KOPT-K1 (cell line): ENCODE measurements around the gene GATA6.

Experiments
- H3K27ac ChIP-seq: fragments of 200-600 bp; sonication (generic); 2 replicates; pipeline ENCODE4 v1.5.1; 2016; ENCODE audit warnings: antibody characterized with exemption, mild to moderate bottlenecking, low read depth, low read length; ENCODE audit not compliant: poor library complexity, severe bottlenecking
- H3K36me3 ChIP-seq: fragments of 200-600 bp; sonication (generic); 2 replicates; pipeline ENCODE4 v1.5.1; 2017; ENCODE audit warnings: antibody characterized with exemption, mild to moderate bottlenecking, low read length, moderate library complexity; ENCODE audit not compliant: insufficient read depth
- H3K9me3 ChIP-seq: fragments of 200-600 bp; sonication (generic); 2 replicates; pipeline ENCODE4 v1.5.1; 2017; ENCODE audit warnings: antibody characterized with exemption, low read length, mild to moderate bottlenecking; ENCODE audit not compliant: insufficient read depth, poor library complexity, severe bottlenecking

The GATA6 gene

DNA sequence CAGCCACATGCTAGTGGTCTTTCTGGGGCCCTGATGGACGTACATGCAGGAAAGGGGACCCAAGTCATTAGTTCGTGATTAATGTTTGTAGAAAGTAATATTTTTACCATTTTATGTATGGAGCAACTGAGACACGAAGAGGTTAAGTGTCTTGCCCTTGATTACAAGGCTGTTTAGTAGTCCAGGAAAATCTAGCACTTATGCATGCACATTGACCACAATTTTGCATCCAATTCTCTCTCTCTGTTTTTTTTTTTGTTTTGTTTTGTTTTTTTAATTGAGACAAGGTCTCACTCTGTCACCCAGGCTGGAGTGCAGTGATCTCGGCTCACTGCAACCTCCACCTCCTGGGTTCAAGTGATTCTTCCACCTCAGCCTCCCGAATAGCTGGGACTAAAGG is 8.3 kb upstream of the GATA6 start:
- no peaks in the 10 kb centered on the region for H3K36me3 ChIP-seq
- no peak overlapping the region for H3K27ac ChIP-seq
- H3K9me3 ChIP-seq, result no peaks in the 10 kb centered on the region

DNA sequence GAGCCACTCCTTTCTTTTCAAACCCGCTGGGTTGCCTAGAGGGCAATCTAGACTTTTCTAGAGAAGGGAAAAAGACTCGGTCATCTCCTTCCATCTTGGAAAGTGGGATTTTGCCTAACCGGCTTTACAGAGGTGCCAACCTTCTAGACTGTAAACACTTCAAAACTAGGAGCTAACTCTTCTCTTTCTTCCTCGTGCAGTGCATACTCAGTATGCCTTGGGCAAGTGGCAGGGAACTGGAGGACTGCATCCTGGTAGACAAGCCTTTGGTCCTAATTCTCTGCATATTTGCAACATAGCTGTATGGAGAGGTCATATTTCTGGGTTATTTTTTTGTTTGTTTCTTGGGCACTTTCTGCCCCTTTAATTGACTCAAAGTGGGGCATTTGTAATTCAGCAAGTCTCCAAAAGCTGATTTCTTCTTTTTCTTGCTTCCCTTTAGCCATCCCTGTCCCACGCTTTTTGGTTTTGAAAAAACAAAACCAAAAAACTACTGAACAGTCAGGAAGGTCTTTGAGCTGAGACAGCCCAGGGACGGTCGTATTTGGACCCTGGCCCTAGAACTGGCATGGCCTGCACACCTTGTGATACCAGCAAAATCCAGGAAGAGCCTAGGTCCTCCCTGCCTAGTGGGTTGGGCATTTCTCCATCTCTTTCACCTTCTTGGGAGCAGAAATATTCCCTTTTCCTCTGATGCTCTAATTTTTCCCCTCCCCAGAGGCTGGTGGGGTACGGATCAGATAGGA is 5.8 kb upstream of the GATA6 start:
- H3K36me3 ChIP-seq, result no peaks in the 10 kb centered on the region
- peaks cover 3% of the 10 kb centered on the region for H3K9me3 ChIP-seq
- H3K27ac ChIP-seq, result no peak overlapping the region

DNA sequence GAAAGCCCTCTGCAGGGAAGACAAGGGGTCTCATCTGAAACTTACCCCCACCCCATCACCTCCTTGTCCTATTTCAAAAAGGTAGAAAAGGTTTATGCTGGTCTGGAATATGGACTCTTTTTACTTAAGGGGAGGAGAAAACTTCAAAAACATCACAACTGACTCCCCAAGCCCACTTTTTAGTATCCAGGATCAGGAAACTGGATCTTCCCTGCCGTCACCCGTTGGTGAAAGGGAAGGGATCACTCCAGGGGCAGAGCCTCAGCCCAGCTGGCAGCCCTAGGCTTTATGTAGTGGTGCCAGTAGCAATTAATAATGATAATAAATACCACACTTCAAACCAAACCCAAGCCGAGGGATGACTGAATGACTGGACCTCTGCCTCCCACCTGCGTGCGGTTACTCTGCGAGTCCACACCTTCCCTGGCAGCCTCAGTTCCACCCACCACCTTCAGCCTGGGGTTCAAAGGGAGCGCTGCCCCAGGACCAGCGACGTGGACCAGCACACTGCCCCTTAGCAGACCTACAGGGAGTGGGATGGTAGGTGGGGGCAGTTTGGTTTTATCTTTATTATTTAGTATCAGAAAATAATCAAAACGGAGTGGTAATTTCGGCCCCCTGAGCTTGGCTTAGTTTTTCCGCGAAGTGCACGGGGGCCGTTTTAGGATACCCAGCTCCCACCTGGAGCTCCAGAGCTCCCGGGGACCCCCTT is 4.9 kb upstream of the GATA6 start:
- H3K27ac ChIP-seq, result no peak overlapping the region
- H3K9me3 ChIP-seq, result peaks cover 11% of the 10 kb centered on the region
- no peaks in the 10 kb centered on the region for H3K36me3 ChIP-seq

DNA sequence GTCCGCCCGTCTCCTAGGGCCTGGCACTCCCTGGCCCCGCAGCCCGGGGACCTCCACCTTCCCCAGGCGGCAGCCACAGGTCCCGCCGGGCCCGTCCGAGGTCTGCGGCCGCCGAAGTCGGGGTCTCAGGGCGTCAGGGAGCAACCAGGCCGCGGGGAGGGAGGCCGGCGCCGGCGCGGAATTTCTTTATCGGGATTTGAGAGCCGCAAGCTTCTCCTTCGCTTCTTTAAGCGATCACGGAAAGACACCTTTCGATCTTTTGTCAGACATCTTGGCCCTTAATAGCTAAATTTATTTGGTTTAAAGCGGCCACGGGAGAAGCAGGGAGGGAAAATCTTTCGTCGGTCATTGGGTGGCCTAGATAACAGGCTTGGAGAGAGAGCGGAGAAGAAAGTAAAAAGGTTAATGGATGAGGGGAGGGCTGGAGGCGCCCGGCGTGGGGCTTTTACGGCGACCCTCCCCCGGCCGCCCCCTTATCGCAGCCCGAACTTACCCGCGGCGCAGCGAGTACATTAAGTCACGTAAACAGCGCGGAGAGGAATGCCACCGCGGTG is 4.3 kb upstream of the GATA6 start:
- Histone ChIP-seq H3K9me3 (peaks cover 17% of the 10 kb centered on the region), H3K27ac (no peak overlapping the region), H3K36me3 (no peaks in the 10 kb centered on the region)

DNA sequence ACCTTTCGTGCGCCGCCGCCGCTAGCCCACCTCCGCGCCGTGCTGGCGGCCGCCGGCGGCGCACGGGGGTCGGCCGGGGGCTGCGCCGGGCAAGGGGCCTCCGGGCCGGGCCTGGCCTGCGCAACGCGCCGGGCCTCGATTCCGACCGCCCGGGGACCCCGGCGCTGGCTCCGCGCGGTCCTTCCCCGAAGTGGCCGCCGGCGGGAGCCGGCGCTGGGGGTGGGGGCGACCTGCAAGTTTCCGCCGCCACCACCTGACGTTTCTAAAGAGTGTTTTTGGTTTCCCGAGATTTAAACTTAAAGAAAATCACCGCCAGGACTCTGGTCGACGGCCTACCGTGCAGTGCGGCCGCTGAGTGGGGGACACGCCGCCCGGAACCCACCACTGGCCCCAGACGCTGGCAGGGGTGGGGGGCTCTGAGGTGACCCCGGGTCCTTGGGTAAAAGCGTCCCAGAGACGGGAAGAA is 3.8 kb upstream of the GATA6 start:
- H3K9me3 ChIP-seq, result peaks cover 23% of the 10 kb centered on the region
- H3K27ac ChIP-seq, result no peak overlapping the region
- H3K36me3 ChIP-seq, result no peaks in the 10 kb centered on the region

DNA sequence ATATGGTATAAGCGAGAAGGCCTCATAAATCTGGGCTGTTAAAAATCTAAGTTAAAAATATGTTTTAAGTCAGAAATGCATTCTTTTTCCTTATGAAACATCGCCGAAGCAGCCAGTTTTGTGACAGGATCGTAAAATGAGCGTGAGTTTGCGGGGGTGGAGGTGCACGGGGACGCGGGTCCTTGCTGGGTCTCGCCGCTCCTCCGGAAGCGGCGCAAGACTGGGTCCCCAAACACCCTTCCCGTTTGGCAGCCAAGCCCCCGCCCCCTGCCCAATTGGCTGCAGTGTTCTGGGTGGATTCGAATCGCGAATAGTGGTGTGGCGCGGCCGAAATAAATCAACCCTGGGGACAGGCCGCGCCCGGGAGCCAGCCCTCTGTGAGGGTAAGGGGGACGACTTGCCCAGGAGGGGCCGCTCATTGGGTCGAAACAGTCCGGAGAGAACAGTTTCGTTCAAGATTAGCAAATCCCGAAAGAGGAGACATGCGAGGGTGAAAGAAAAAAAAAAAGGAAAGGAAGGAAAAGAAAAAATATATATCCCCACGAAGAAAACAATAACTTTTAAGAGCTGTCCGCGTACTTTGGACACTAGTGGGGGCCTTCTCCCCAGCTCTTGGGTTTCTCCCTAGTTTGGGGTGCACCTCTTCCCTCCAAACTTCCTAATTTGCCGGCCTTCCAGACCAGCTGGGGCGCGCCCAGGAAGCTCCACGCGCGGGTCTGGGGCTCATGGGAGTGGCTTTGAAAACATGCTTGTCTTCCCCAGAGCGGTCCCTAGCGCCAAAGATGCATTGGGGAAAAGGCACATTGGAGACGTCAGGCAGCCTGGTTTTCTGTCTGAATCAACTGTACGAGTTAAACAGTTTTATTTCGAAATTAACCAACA is 3.1 kb upstream of the GATA6 start:
- Histone ChIP-seq H3K27ac (no peak overlapping the region), H3K36me3 (no peaks in the 10 kb centered on the region), H3K9me3 (peaks cover 28% of the 10 kb centered on the region)

DNA sequence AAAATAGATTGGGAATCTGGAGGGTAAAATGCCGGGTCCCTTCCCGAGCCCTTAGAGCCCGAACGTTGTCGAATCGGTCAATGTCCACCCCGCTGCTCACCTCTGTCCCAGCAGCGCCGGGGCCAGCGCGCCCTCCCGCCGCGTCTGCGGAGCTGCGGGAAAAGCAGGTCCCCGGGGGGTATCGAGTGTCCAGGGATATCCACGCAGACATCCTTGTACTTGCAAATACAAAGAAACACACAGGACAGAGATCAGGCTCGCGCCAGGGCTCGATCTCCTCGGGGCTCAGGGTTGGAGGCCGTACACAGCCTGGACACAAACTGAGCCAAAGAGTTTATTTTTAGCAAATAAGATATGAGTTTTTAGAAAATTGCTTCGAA is 2.3 kb upstream of the GATA6 start:
- H3K9me3 ChIP-seq, result peaks cover 29% of the 10 kb centered on the region
- H3K27ac ChIP-seq, result no peak overlapping the region
- no peaks in the 10 kb centered on the region for H3K36me3 ChIP-seq

DNA sequence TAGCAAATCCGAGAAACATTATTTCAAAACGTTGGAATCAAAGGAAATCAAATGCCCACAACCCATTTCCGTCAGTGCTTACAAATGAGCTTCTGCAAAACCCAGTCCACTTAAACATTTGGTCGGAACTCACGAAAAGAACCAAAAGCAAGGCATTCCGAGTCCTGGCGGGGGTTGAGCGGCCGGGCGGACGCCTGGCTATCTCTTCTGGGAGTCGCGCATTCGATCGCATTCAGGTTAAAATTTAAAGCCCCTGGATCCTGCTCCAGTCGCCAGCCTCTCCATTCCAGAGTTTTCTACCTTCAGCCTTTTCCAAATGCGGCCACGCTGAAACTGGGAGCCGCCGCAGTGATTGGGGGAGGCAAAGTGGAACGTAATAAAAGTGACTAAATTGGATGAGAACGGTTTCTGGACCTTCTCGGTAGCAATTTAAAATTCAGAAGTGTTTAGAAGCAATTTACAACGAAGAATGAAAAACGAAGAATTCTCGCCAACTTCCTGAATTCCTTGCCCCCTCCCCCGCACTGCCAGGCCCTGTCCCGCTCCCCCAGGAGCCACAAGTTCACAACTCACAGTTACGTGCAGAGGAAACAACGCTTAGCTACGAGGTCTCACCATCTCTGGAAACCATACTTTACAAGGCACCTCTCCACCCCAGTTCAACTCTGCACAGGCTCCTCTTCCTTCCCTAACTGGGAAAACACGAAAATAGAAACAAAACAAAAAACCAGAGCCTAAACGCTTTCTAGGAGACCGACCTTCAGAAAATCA is 1.7 kb upstream of the GATA6 start:
- Histone ChIP-seq H3K27ac (no peak overlapping the region), H3K36me3 (no peaks in the 10 kb centered on the region), H3K9me3 (peaks cover 29% of the 10 kb centered on the region)

DNA sequence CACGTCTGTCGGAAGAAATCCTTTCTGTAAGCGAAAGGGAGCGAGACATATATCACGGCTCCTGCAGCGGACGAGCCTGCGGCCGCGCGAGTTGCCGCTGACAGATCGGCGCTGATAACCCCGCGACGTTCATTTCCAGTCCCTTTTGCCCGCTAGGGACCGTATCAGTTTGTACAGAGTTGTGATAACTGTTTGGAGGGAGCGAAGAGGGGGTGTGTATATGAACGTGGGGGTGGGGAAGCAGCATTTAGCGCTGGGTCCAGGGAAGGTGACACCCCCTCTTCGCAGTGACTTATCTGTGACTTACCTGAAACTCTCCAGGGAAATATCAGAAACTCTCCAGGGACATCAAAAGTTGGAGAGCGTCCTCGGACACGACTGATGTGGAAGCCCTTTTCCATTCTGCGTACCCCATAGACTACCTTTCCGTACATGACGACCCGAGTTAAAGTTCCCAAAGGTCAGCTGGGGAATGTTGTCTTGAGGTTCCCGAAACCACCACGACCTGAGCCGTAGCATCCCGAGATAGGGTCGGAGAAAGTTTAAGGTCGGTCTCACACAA is 948 bp upstream of the GATA6 start:
- Histone ChIP-seq H3K9me3 (peaks cover 29% of the 10 kb centered on the region), H3K36me3 (no peaks in the 10 kb centered on the region), H3K27ac (no peak overlapping the region)

DNA sequence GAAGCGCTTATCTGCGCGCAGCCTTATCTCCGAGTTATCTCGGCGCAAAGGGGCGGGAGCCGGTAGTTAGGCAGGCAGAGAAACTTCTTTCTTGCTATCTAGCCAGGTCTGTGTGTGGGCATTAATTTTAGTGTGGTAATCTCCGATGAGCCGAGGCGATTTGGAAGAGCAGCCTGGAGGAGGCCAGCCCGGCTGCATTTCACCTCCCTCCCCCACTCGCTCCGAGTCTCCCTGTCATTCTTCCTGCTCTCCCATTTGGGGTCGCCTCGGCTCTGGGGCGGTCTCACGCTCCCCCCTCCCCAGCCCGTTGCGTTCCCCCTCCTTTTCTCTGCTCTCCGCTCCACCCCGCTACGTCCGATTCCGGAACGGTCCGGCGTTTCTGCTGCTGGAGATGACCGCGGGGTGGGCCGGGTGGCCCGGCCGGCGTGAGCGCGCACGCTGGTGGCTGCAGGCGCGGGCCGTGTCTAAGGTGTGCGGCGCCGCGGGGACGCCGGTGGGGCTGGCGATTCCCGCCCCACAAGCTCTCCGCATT is 566 bp downstream of the GATA6 start:
- Histone ChIP-seq H3K9me3 (peaks cover 29% of the 10 kb centered on the region), H3K27ac (no peak overlapping the region), H3K36me3 (no peaks in the 10 kb centered on the region)

DNA sequence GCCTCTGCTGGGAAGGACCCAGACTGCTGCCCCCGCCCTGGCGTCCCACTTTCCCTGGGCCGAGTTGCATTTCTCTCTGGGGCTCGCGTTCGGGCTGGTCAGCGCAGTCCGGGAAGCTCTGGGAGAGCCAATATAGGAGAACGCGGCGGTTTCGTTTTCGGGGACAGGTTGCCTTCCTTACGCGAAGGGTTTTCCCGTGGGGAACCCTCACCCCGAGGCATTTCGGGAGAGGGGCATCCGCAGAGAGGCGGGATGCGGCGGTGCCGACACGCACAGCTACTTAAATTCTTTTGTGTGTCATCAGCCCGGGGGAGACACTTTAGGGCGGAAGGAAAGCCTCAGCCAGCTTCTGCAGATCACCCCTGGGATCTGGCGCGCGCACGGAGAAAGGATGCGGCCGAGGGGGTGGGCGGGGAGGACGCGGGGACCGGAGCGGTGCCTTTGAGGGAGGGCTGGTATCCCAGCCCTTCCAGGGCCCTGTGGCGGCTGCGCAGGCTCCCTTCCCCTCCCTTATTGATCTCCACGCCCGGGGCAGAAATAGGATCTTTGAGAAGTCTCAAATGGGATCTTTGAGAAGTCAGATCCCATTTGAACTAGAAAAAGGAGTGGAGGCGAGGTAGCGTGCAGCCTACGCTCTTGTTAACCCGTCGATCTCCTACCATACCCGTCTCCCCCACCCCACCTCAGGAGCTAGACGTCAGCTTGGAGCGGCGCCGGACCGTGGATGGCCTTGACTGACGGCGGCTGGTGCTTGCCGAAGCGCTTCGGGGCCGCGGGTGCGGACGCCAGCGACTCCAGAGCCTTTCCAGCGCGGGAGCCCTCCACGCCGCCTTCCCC is 1.2 kb downstream of the GATA6 start:
- Histone ChIP-seq H3K36me3 (no peaks in the 10 kb centered on the region), H3K27ac (no peak overlapping the region), H3K9me3 (peaks cover 29% of the 10 kb centered on the region)

DNA sequence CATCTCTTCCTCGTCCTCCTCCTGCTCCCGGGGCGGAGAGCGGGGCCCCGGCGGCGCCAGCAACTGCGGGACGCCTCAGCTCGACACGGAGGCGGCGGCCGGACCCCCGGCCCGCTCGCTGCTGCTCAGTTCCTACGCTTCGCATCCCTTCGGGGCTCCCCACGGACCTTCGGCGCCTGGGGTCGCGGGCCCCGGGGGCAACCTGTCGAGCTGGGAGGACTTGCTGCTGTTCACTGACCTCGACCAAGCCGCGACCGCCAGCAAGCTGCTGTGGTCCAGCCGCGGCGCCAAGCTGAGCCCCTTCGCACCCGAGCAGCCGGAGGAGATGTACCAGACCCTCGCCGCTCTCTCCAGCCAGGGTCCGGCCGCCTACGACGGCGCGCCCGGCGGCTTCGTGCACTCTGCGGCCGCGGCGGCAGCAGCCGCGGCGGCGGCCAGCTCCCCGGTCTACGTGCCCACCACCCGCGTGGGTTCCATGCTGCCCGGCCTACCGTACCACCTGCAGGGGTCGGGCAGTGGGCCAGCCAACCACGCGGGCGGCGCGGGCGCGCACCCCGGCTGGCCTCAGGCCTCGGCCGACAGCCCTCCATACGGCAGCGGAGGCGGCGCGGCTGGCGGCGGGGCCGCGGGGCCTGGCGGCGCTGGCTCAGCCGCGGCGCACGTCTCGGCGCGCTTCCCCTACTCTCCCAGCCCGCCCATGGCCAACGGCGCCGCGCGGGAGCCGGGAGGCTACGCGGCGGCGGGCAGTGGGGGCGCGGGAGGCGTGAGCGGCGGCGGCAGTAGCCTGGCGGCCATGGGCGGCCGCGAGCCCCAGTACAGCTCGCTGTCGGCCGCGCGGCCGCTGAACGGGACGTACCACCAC is 2.1 kb downstream of the GATA6 start:
- H3K27ac ChIP-seq, result no peak overlapping the region
- peaks cover 29% of the 10 kb centered on the region for H3K9me3 ChIP-seq
- H3K36me3 ChIP-seq, result no peaks in the 10 kb centered on the region
